Right lobe of liver (tissue), 6 donors: ENCODE data around the gene QTRT2. TPM values are rescaled to one million over a fixed set of nuclear protein-coding genes. Genes with fewer than 3 reads are reported as not detected.

Source experiments
- ATAC-seq, 4 donors: fragments of 200-7000 bp; cut with Tn5 transposase; one replicate each; pipeline ENCODE4 v1.9.1; 2020; ENCODE audit warnings: mild to moderate bottlenecking in 4 of 4, moderate library complexity in 4 of 4
- DNase-seq, 3 donors: peaks; one replicate each; pipeline ENCODE4 v3.0.0-alpha.2; 2020
- H3K27ac ChIP-seq, 3 donors: fragments of 200-600 bp; one replicate each; pipeline ENCODE4 v1.8.0; 2022
- H3K27me3 ChIP-seq, 2 donors: fragments of 200-600 bp; one replicate each; pipeline ENCODE4 v1.8.0; 2022
- H3K36me3 ChIP-seq, 4 donors: fragments of 200-600 bp; sonication (generic) in 1 of 4; one replicate each; pipeline versions ENCODE4 v1.5.1 to v1.8.0; 2017 to 2022; ENCODE audit warnings: control low read depth in 1 of 4
- H3K4me1 ChIP-seq, 4 donors: fragments of 200-600 bp; sonication (generic) in 1 of 4; one replicate each; pipeline versions ENCODE4 v1.5.1 to v1.8.0; 2017 to 2022; ENCODE audit warnings: control low read depth in 1 of 4
- H3K4me3 ChIP-seq, 3 donors: fragments of 200-600 bp; one replicate each; pipeline ENCODE4 v1.8.0; 2022
- H3K9me3 ChIP-seq, 4 donors: fragments of 200-600 bp; sonication (generic) in 1 of 4; one replicate each; pipeline versions ENCODE4 v1.5.1 to v1.8.0; 2017 to 2022; ENCODE audit warnings: control low read depth in 1 of 4
- CTCF ChIP-seq, 4 donors: fragments of 200-600 bp in 3 of 4; fragments of 450-650 bp in 1 of 4; IDR thresholded peaks; one replicate each; pipeline versions ENCODE4 v1.5.1 to v1.8.0; 2016 to 2022; ENCODE audit warnings: antibody characterized with exemption in 4 of 4, mild to moderate bottlenecking in 2 of 4
- POLR2A ChIP-seq: fragments of 450-650 bp; IDR thresholded peaks from one replicate; pipeline ENCODE4 v1.6.1; 2017; ENCODE audit warnings: antibody characterized with exemption, mild to moderate bottlenecking
- WGBS: methylation state at CpG from one replicate; pipeline ENCODE4 v1.1.6; 2018; ENCODE audit warnings: low coverage, low lambda C conversion rate; ENCODE audit not compliant: insufficient coverage; ENCODE audit errors: missing lambda C conversion rate; 5-methylcytosine and 5-hydroxymethylcytosine counted together
- intact Hi-C, 2 donors: fragments of 100-400 bp; cut with DNase I; formaldehyde crosslinking; loops; one replicate each; pipeline versions ENCODE4 v1.11.2 to v1.14.1; 2022
- total RNA-seq, 6 experiments: library from RNA; depleted of rRNA in 2 of 6; stranded (reverse); fragments of >200 nt in 2 of 6; fragmentation: NEBNext Ultra II Directional in 3 of 6; extraction: Animal tissue kit (Norgen Biotek cat#: 25700) in 3 of 6; gene quantifications; one replicate each; pipeline versions ENCODE4 v1.1.0 to v1.2.4, GENCODE V29; 2016 to 2023
- donor health status: DM: no; HTN: yes; CAD: no.
- donor health status: DM: no; HTN: no; CAD: no.
- donor health status: DM: no; HTN: no; CAD: no.
- donor health status: DM: no; HTN: yes; CAD: no.
- donor health status: DM: no; HTN: yes; CAD: no.

The QTRT2 gene
- total RNA-seq, 6 experiments from 2014 or later = 6.3 to 9.8 (median 7.8) TPM

GRCh38 chr3:114067804-114068203, 11.3 kb downstream of the QTRT2 start:
- 95% methylated on average over 4 of the region's 4 CpGs for WGBS
- intact Hi-C loops = no loop called here
- TF ChIP-seq CTCF (IDR thresholded peaks at IDR 0.05) = no peak
- TF ChIP-seq POLR2A = no peak
- Histone ChIP-seq H3K27ac (no peak overlapping the region), H3K4me1 (no peaks in the 10 kb centered on the region), H3K27me3 (no peaks in the 10 kb centered on the region), H3K4me3 (no peak overlapping the region), H3K9me3 (no peaks in the 10 kb centered on the region), H3K36me3 (peaks cover 0 to 39% (median 11%) of the 10 kb centered on the region in 4 donors)
- ATAC-seq = no peak
- no peak for DNase-seq

DNA sequence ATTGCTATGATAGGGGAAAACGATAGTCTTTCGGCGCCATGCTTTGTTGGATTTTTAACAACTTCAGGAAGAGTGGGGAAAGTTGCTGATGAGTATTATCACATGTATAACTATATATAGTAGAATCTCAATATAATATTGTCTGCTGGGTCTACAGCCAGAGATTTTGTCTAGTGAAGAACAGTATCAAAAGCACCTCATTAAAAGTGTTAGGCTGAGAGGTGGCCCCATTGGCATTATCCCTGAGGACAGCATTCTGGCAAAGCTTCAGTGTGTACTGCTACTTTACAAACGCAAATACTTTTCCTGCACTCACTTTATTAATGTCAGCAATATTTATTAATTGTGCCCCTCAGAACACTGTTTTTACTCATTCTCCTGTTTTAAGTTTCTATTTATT, 11.8 kb downstream of the QTRT2 start:
- TF ChIP-seq POLR2A (no peak), CTCF (IDR thresholded peaks at IDR 0.05) (no peak)
- Histone ChIP-seq H3K4me3 (no peak overlapping the region), H3K27me3 (no peaks in the 10 kb centered on the region), H3K27ac (no peak overlapping the region), H3K36me3 (peaks cover 0 to 39% (median 11%) of the 10 kb centered on the region in 4 donors), H3K9me3 (no peaks in the 10 kb centered on the region), H3K4me1 (no peaks in the 10 kb centered on the region)
- intact Hi-C loops = no loop called here
- ATAC-seq (no peak), DNase-seq (no peak)
- 97% methylated on average over 4 of the region's 4 CpGs for WGBS

DNA sequence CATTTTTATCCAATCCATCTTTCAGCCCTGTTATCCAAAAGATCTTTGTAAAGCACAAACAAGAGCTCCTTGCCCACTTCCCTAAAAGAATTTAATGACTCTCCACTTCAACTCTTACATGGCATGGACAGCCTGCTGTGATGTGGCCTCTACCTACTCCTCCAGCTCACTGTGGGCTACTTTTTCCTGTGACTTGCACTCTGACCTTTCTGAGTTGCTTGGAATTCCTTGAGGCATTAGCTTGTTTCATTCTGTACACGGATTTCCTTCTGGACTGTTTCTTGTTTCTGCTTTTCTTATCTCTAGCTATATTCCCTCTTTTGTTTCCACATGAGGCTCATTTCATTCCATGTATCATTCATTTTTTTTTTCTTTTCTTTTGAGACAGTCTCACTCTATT, 15.2 kb downstream of the QTRT2 start:
- peaks cover 0 to 61% (median 23%) of the 10 kb centered on the region in 4 donors for H3K36me3 ChIP-seq
- intact Hi-C loops = no loop called here

DNA sequence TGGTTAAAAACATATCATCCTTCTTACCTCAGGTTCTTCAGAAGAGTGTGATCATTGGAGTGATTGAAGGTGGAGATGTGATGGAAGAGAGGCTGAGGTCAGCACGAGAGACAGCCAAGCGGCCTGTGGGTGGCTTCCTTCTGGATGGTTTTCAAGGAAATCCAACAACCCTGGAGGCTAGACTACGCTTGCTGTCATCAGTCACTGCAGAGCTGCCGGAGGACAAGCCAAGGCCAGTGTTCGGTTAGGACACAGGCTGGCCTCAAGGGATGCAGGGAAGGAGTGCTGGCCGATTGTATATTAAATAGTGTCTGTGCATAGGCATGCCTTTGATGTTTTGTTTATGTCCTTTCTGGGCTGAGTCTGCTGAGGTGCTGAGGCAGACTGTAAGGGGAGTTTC, 20.2 kb downstream of the QTRT2 start:
- WGBS = 90% methylated on average over 5 of the region's 6 CpGs
- intact Hi-C loops = no loop called here
- H3K4me3 ChIP-seq = no peak overlapping the region
- peaks cover 0 to 59% (median 27%) of the 10 kb centered on the region in 4 donors for H3K36me3 ChIP-seq
- H3K27ac ChIP-seq = no peak overlapping the region
- no peaks in the 10 kb centered on the region for H3K9me3 ChIP-seq
- DNase-seq (no peak), ATAC-seq (no peak)
- H3K4me1 ChIP-seq = no peaks in the 10 kb centered on the region
- H3K27me3 ChIP-seq = no peaks in the 10 kb centered on the region
- TF ChIP-seq POLR2A (no peak), CTCF (IDR thresholded peaks at IDR 0.05) (no peak)

More for the DNA sequence above, 15.2 kb downstream of the QTRT2 start:
- TF ChIP-seq CTCF (IDR thresholded peaks at IDR 0.05) (no peak), POLR2A (no peak)
- no peak for DNase-seq
- Histone ChIP-seq H3K27me3 (no peaks in the 10 kb centered on the region), H3K4me1 (no peaks in the 10 kb centered on the region), H3K4me3 (no peak overlapping the region), H3K9me3 (no peaks in the 10 kb centered on the region), H3K27ac (no peak overlapping the region)
- ATAC-seq = peak in 1 of 4 donors; percentile 27
- 77% methylated on average over 1 of the region's 1 CpG for WGBS

GRCh38 chr3:114078126-114078525, 21.6 kb downstream of the QTRT2 start:
- intact Hi-C loops = no loop called here
- peaks cover 0 to 57% (median 23%) of the 10 kb centered on the region in 4 donors for H3K36me3 ChIP-seq

More at GRCh38 chr3:114078126-114078525, 21.6 kb downstream of the QTRT2 start:
- DNase-seq (no peak), ATAC-seq (no peak)
- TF ChIP-seq POLR2A (no peak), CTCF (IDR thresholded peaks at IDR 0.05) (no peak)
- H3K4me1 ChIP-seq = no peaks in the 10 kb centered on the region
- no peak overlapping the region for H3K27ac ChIP-seq
- no peaks in the 10 kb centered on the region for H3K27me3 ChIP-seq
- H3K4me3 ChIP-seq = no peak overlapping the region
- no peaks in the 10 kb centered on the region for H3K9me3 ChIP-seq
